ENCODE data around the gene OXCT1.

GRCh38 chr5:41822036-41822435, 48.2 kb downstream of the OXCT1 start:
- TF ChIP-seq CTCF (IDR thresholded peaks at IDR 0.05): no peak
- TF ChIP-seq POLR2A (IDR thresholded peaks at IDR 0.05): no peak

Measured in thyroid gland (tissue), 4 donors.